Stimulated activated naive B cell treated with anti-CD40 and anti-IgM and Interleukin-4, amounts not matched to agents 10 μg/mL and 1 μg/mL and 100 μg/mL, for 72 hours (primary cell): ENCODE data around the gene MCU.

Experiments
- ATAC-seq, 2 donors: fragments of 150-1000 bp; cut with Tn5 transposase; replicated peaks; 2 replicates each; pipeline ENCODE4 v1.10.0; 2021; ENCODE audit warnings: moderate library complexity in 1 of 2
- DNase-seq: peaks from one replicate; pipeline ENCODE4 v3.0.0; 2021
- H3K27ac Mint-ChIP-seq: one replicate; pipeline ENCODE4 v1.8.0; 2022; ENCODE audit warnings: mild to moderate bottlenecking, mixed read lengths
- H3K27me3 Mint-ChIP-seq, 2 donors: one replicate each; pipeline ENCODE4 v1.8.0; 2022; ENCODE audit warnings: mixed read lengths in 2 of 2
- H3K36me3 Mint-ChIP-seq, 2 donors: one replicate each; pipeline ENCODE4 v1.8.0; 2022; ENCODE audit warnings: mixed read lengths in 2 of 2, mild to moderate bottlenecking in 1 of 2
- H3K4me1 Mint-ChIP-seq, 2 donors: one replicate each; pipeline ENCODE4 v1.8.0; 2022; ENCODE audit warnings: mixed read lengths in 2 of 2, mild to moderate bottlenecking in 1 of 2
- H3K4me3 Mint-ChIP-seq, 2 donors: one replicate each; pipeline ENCODE4 v1.8.0; 2022; ENCODE audit warnings: mild to moderate bottlenecking in 2 of 2, mixed read lengths in 2 of 2, moderate library complexity in 1 of 2
- H3K9me3 Mint-ChIP-seq, 2 donors: one replicate each; pipeline ENCODE4 v1.8.0; 2022; ENCODE audit warnings: mixed read lengths in 2 of 2, mild to moderate bottlenecking in 1 of 2

Gene MCU

DNA sequence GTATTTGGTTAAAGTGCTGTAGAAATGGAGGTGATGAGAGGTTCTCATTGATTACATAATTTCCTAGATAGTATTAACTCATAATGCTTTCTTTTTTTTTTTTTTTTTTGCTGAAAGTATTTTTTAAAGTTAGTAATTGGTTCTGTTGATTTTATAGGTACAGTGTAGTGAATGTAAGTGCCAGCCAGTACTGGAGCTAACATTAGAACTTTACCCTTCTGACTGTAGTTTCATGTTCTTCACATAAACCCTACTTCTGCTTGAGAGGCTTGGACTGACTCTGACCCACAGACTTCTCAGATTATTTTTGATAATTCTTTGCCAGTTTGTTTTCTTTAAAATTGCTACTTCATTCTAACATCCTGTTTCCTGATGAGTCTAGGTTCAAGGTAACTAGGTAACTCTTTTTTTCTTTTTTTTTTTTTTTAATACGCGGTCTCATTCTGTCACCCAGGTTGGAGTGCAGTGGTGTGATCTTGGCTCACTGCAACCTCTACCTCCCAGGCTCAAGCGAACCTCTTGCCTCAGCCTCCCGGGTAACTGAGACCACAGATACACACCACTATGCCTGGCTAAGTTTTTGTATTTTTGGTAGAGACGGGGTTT is 109.4 kb downstream of the MCU start:
- no peaks in the 10 kb centered on the region for H3K27me3 Mint-ChIP-seq
- peaks cover 2 to 7% of the 10 kb centered on the region in 2 donors for H3K36me3 Mint-ChIP-seq
- no peak overlapping the region for H3K4me3 Mint-ChIP-seq
- no peaks in the 10 kb centered on the region for H3K4me1 Mint-ChIP-seq
- ATAC-seq (no peak), DNase-seq (no peak)
- H3K9me3 Mint-ChIP-seq: no peaks in the 10 kb centered on the region
- no peak overlapping the region for H3K27ac Mint-ChIP-seq

DNA sequence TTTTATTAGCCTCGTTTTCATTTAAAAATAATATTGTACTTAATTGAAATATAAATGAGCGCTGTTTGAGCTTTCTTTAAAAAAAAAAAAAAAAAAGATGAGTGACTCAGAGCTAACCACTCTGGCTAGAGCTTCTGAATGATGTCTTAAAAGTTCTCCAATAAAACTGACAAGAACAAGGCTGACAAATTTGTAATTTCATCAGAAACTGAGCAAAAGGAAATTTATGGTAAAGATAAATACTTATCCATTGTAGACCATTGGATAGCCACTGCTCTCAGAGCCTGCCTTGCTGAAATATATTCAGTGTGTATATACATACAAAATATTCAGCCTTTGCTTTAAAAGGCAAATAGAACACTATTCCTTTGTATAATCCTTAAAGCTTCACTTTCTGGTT is 110.4 kb downstream of the MCU start:
- Mint-ChIP-seq H3K27me3 (no peaks in the 10 kb centered on the region), H3K36me3 (peaks cover 2 to 7% of the 10 kb centered on the region in 2 donors), H3K4me1 (no peaks in the 10 kb centered on the region), H3K27ac (no peak overlapping the region), H3K4me3 (no peak overlapping the region), H3K9me3 (no peaks in the 10 kb centered on the region)
- no peak for DNase-seq
- no peak for ATAC-seq

DNA sequence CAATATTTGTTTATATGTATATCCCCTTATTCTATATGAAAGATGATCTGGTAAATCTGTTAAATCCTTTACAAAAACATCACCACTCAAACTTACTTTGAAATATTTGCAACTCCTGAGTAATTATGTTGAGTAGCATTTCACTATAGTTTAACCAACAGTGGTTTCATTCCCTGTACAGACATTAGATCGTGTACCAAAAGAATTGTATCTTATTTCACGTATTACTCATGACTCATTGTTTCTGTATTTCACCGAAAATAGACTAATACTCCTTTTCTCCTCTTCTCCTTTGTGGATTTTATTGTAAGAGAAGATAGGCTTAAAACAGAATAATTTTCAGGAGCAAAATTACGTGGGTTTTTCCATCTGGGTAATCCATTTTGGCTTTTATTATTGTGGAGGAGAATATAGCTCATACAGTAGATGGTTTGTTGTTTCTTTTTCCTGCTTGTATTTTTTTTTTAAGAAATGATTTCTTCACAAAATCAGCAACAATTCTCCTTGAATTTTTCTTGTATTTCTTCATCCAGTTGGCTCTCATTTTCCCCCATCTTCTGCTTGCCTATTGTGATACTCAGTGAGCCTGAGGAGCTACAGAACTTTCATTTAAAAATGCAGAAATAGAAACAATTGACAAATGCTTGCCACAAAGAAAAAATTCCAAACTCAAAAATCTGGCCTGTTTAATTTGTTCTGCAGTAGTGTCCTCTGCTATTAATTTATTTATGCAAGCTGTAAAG is 111.0 kb downstream of the MCU start:
- no peak for ATAC-seq
- H3K27ac Mint-ChIP-seq: no peak overlapping the region
- H3K9me3 Mint-ChIP-seq: no peaks in the 10 kb centered on the region
- no peak for DNase-seq
- H3K4me3 Mint-ChIP-seq: no peak overlapping the region
- H3K4me1 Mint-ChIP-seq: no peaks in the 10 kb centered on the region
- no peaks in the 10 kb centered on the region for H3K27me3 Mint-ChIP-seq
- H3K36me3 Mint-ChIP-seq: peaks cover 2 to 7% of the 10 kb centered on the region in 2 donors

DNA sequence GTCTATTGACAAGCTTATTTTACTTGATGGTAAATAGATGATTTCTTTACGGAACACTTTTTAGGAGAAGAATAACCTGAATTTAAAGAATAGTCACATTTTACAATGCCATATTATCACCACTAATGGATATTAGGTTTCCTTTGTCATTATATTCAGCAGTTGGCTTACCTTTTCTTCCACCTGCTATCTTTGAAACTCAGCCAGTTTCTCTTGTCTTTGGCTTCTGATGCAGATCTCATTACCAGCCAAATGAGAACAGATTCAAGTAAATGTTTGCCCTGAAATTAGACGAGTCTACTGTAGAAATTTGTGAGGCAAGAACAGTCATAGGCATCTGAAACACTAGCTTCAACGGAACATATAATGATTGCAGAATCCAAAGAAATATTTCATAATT is 116.1 kb downstream of the MCU start:
- Mint-ChIP-seq H3K27ac (no peak overlapping the region), H3K36me3 (peaks cover 6 to 19% of the 10 kb centered on the region in 2 donors), H3K4me1 (peaks cover 4 to 8% of the 10 kb centered on the region in 2 donors), H3K4me3 (no peak overlapping the region), H3K27me3 (no peaks in the 10 kb centered on the region), H3K9me3 (peaks cover 4% of the 10 kb centered on the region in 2 donors)
- DNase-seq (no peak), ATAC-seq (no peak)

DNA sequence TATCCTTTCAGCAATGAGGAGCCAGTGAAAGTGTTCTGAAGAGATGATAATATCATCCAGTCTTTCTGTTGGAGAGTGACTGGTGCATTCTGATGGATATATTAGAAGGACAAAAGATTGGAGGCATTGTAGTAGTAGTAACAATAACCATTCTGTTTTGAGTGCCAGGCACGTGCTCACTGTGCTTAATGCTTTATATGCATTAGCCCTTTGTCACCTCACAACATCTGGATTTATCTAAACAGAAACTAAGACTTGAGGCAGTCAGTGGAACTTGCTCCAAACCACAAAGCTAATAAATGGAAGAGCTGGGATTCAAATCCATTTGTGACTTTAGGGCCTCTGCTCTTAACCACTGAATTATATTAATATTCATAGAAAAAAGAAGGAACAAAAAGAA is 117.1 kb downstream of the MCU start:
- H3K9me3 Mint-ChIP-seq: peaks cover 4% of the 10 kb centered on the region in 2 donors
- no peak for ATAC-seq
- H3K4me1 Mint-ChIP-seq: peaks cover 4 to 8% of the 10 kb centered on the region in 2 donors

DNA sequence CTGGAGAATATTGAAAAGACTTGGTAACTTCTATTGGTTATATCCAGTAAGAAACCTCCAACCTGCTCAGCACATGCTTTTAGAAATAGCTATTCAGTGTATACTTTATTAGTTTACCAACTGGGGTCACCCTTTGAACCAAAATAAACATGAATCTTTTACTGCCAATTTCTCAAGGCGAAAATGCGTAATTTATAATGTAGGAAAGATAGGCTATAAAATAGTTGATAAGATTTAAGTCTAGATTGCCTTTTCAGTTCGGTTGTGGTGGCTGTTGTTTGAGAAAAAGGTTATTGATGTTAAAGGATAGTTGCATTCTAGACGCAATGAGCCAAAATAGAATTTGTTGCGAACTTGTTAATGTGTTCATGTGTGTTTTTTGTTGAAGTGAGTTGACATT is 119.0 kb downstream of the MCU start:
- no peak overlapping the region for H3K4me3 Mint-ChIP-seq
- DNase-seq: no peak
- ATAC-seq: no peak
- H3K36me3 Mint-ChIP-seq: peaks cover 4 to 13% of the 10 kb centered on the region in 2 donors
- H3K27me3 Mint-ChIP-seq: no peaks in the 10 kb centered on the region
- H3K4me1 Mint-ChIP-seq: peaks cover 4 to 8% of the 10 kb centered on the region in 2 donors
- peaks cover 4% of the 10 kb centered on the region in 2 donors for H3K9me3 Mint-ChIP-seq
- H3K27ac Mint-ChIP-seq: no peak overlapping the region

More for the DNA sequence above, 117.1 kb downstream of the MCU start:
- peaks cover 6 to 19% of the 10 kb centered on the region in 2 donors for H3K36me3 Mint-ChIP-seq
- no peaks in the 10 kb centered on the region for H3K27me3 Mint-ChIP-seq
- DNase-seq: no peak
- H3K4me3 Mint-ChIP-seq: no peak overlapping the region
- no peak overlapping the region for H3K27ac Mint-ChIP-seq

DNA sequence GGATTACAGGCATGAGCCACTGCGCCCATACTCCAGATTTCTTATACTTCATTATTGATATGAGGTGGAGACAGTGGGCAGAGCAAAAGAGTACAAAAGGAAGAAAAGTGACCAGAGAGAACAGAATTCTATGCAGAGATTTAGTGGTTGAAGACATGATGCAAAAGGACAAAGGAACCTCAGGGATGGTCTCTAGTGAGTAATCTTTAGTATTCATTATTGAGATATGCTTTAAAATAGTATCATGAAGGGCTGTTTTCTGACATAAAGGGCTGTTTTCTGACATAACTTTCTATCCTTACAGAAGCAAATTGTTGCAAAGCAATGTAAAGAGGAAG is 120.4 kb downstream of the MCU start:
- Mint-ChIP-seq H3K4me3 (no peak overlapping the region), H3K4me1 (peaks cover 4 to 8% of the 10 kb centered on the region in 2 donors), H3K9me3 (peaks cover 4% of the 10 kb centered on the region in 2 donors), H3K27me3 (no peaks in the 10 kb centered on the region), H3K36me3 (peaks cover 4 to 12% of the 10 kb centered on the region in 2 donors), H3K27ac (no peak overlapping the region)
- no peak for ATAC-seq
- no peak for DNase-seq

DNA sequence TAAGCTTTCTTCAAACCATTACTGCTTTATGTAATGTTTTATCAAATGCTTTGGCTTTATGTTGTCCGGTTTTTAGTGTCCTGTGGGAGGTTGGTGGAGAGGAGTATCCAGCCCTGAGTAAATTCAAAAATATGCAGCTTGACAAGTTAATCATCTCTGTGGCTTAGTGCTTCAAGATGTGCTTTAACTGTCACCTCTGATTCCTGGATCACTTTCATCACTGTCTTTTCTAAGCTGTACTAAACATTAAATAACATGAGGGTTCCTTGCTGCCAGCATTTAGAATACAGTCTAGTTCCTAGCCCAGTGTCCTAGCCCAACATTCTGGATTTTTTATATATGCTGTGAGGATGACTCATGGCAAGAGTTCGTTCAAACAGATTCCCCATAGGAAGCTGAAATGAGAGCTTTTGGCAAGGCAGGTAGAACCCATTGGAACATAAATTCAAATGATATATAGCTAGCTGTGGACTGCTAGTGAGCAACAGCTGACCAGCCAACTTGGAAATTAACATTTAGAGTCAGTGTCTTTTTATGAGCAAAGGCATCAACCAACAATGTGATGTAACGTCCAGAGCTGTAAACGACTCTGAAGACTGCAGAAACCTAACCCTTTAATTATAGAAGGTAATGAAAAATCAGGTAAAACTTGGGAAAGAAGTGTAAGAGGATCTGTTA is 120.9 kb downstream of the MCU start:
- Mint-ChIP-seq H3K27ac (no peak overlapping the region), H3K36me3 (peaks cover 4 to 12% of the 10 kb centered on the region in 2 donors), H3K4me3 (no peak overlapping the region), H3K4me1 (peaks cover 4 to 8% of the 10 kb centered on the region in 2 donors), H3K27me3 (no peaks in the 10 kb centered on the region), H3K9me3 (peaks cover 4% of the 10 kb centered on the region in 2 donors)
- no peak for DNase-seq
- ATAC-seq: no peak

DNA sequence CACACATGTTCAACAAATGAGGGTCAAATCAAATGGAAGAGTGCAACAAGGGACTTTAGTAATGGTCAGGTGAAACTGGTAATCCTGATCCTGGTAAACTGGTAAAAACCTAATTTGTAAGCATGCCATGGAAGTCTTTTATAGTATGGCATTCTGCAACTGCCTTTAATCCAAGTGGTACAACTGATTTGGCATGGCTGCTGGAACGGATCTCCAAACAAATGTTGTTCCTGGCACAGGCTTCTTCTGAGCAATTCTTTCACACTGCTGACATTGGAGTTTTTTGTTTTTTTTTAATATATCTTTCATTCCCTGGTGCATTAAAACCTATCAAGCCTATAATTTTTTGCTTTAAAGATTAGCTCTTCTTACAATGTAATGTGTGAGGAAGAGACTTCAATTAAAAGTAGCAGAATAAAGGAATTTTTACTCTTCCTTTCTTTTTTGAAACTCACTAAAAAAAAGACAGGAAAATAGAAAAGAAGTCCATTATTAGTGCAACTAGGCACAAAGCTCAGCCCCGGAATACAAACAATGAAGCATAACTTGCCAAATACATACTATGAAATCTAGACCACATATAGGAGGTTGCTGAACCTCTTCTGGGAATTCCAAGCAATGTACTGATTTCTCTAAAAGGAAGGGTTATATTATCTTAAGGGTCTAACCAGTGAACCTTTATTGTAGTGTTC is 122.3 kb downstream of the MCU start:
- DNase-seq: no peak
- Mint-ChIP-seq H3K4me1 (peaks cover 7 to 8% of the 10 kb centered on the region in 2 donors), H3K36me3 (peaks cover 0 to 4% of the 10 kb centered on the region in 2 donors)

DNA sequence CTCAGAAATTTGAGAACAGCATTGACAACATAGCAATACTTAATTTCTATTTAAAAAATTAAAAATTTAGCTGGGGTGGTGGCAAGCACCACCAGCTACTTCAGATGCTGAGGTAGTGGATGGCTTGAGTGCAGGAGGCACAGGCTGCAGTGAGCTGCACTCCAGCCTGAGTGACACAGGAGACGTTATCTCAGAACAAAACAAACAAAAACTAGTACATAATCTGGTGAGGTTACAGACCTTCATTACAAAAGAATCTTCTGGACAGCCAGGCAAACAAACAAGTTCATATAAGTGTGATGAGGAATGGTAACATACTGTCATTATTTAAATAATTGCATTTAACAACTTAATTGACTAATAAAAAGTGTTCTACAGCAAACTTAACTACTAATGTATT is 124.6 kb downstream of the MCU start:
- no peaks in the 10 kb centered on the region for H3K36me3 Mint-ChIP-seq
- H3K27me3 Mint-ChIP-seq: no peaks in the 10 kb centered on the region
- no peak overlapping the region for H3K4me3 Mint-ChIP-seq
- no peak for ATAC-seq
- no peak overlapping the region for H3K27ac Mint-ChIP-seq
- no peak for DNase-seq
- H3K9me3 Mint-ChIP-seq: no peaks in the 10 kb centered on the region
- peaks cover 7 to 8% of the 10 kb centered on the region in 2 donors for H3K4me1 Mint-ChIP-seq

More for the DNA sequence above, 122.3 kb downstream of the MCU start:
- Mint-ChIP-seq H3K9me3 (no peaks in the 10 kb centered on the region), H3K27ac (no peak overlapping the region), H3K4me3 (no peak overlapping the region), H3K27me3 (no peaks in the 10 kb centered on the region)
- no peak for ATAC-seq

DNA sequence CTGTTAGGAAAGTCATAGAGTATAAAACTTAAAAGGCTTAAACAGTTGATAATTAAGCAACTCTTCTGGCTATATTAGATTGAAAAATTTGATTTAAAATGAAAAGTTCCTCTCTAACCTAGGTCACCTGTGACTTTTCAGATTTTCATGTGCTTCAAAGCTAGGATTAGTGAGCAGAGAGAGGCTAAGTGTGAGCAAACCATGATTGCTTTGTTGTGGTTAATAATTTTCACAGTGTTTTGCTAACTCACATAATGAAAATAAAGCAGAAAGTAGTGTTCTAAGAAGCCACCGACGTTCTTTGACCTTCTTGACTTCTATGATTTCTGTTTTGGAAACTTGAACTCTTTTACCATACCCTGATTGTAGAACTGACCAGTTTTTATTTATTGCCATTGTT is 126.1 kb downstream of the MCU start:
- Mint-ChIP-seq H3K9me3 (peaks cover 0 to 4% of the 10 kb centered on the region in 2 donors), H3K4me1 (peaks cover 0 to 3% of the 10 kb centered on the region in 2 donors), H3K27ac (no peak overlapping the region), H3K4me3 (no peak overlapping the region), H3K27me3 (no peaks in the 10 kb centered on the region), H3K36me3 (peaks cover 2 to 3% of the 10 kb centered on the region in 2 donors)
- DNase-seq (no peak), ATAC-seq (no peak)

DNA sequence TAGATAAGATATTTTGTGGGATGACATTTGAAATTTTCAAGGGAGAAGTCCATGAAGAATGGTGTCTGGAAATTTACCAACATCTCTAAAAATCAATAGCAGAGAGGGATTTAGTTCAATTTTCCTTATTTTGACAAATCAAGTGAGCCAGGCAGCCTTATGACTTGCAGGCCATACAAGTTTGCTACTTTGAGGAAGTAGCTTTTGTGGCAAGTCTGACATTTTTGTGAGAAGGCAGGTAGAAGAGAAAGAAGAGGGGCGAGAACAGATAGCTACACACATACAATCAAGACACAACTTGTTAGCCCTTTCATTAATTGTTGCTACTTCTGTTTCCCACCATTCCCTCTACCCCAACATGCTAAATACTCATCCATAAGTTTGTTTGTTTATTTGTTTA is 127.1 kb downstream of the MCU start:
- H3K27ac Mint-ChIP-seq: no peak overlapping the region
- peaks cover 2 to 3% of the 10 kb centered on the region in 2 donors for H3K36me3 Mint-ChIP-seq
- no peak overlapping the region for H3K4me3 Mint-ChIP-seq
- DNase-seq (no peak), ATAC-seq (no peak)
- H3K27me3 Mint-ChIP-seq: no peaks in the 10 kb centered on the region
- peaks cover 0 to 3% of the 10 kb centered on the region in 2 donors for H3K4me1 Mint-ChIP-seq
- peaks cover 0 to 4% of the 10 kb centered on the region in 2 donors for H3K9me3 Mint-ChIP-seq

DNA sequence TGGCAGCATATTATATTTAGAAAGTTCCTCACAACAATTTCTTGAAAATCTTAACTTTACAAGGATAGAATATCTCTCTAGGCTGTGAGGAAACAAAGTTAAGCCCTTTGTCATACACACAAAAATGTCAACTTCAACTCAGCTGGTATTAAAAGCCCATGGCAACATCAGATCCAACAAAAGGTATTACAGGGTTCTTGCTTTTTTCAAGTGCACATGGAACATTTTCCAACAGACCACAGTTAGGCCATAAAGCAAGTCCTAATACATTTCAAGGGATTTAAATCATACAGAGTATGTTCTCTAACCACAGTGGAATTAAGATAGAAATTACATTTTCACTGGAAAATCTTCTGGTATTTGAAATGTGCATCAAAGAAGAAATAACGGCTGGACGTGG is 129.7 kb downstream of the MCU start:
- ATAC-seq: no peak
- Mint-ChIP-seq H3K36me3 (peaks cover 2 to 3% of the 10 kb centered on the region in 2 donors), H3K4me1 (peaks cover 0 to 5% of the 10 kb centered on the region in 2 donors), H3K4me3 (no peak overlapping the region), H3K27ac (no peak overlapping the region), H3K27me3 (no peaks in the 10 kb centered on the region), H3K9me3 (peaks cover 0 to 4% of the 10 kb centered on the region in 2 donors)
- no peak for DNase-seq

DNA sequence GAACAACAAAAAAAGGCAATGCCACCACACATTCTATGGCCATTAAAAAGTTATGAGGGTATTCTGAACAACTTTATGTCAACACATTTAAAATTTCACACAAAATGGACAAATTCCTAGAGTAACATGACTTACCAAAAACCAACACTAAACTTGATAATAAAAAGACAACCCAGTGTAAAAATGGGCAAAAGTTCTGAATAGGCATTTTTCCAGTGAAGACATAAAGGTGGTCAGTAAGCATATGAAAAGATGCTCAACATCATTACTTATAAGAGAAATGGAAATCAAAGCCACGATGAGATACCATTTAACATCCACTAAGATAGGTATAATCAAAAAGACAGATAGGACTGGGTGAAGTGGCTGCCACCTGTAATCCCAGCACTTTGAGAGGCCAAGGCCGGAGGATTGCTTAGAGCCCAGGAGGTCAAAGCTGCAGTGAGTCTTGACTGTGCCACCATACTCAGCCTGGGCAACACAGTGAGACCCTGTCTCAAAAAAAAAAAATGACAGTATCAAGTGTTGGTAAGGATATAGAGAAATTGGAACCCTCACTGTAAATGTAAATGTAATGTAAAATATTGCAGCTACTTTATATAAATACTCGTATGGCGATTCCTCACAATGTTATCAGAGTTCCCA is 130.5 kb downstream of the MCU start:
- no peak overlapping the region for H3K27ac Mint-ChIP-seq

More for the DNA sequence above, 130.5 kb downstream of the MCU start:
- Mint-ChIP-seq H3K9me3 (peaks cover 0 to 4% of the 10 kb centered on the region in 2 donors), H3K36me3 (peaks cover 2 to 3% of the 10 kb centered on the region in 2 donors), H3K27me3 (no peaks in the 10 kb centered on the region), H3K4me1 (peaks cover 0 to 5% of the 10 kb centered on the region in 2 donors), H3K4me3 (no peak overlapping the region)
- no peak for DNase-seq
- no peak for ATAC-seq
